T47D (cell line): ENCODE results near the gene SLC10A4.

Source experiments
- DNase-seq, 2 experiments: peaks; one replicate each; pipeline versions ENCODE4 v3.0.0 to v3.0.0-alpha.2; 2011 to 2012; ENCODE audit warnings: low read depth in 1 of 2, low spot score in 1 of 2
- JUND ChIP-seq: IDR thresholded peaks from 2 replicates; pipeline ENCODE4 v1.6.1; 2012; ENCODE audit warnings: low read depth
- in situ Hi-C: cut with HindIII; loops from 2 replicates; pipeline ENCODE4 v1.10.0; 2016; ENCODE audit warnings: low sequenced_read_pairs, low pct_unique_long_range_greater_than_20kb

SLC10A4 gene

DNA sequence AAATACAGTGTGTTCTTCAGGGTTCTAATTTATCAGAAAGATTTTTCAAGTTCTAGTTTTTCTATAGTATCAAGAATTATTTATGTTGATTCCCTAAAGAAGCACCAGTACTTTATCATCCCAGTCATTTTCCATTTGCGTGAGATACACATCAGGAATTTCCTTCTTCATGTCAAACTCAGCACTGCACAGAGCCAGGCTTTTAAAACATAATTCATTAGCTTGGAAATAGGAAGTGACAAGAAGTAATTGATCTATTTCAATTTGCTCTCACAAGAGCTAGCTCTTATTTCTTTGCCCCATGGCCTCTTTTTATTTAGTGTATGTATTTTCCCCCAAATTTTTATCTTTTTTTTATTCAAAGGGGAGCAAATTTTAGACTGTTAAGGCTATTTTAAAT is 13.0 kb upstream of the SLC10A4 start:
- TF ChIP-seq JUND, result no peak
- in situ Hi-C loops, result no loop called here
- no peak for DNase-seq

DNA sequence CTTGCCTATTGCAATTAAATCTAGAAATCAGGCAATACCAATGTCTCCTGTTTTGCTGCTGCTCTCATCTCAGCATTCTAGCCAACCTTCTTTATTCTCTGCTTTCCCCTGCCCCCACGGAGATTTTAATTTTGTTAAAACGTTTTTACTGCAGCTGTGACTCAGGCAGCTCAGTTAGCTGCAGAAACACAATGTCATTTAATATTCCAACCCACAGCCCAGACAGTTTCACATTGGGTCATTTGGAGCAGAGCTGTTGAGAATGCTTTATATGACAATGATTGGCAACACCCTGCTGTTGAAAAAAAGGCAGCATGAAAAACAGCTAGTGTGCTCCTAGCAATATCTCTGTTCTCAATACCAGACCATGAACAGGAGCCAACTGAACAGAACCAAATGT is 12.6 kb upstream of the SLC10A4 start:
- DNase-seq, result no peak
- in situ Hi-C loops, result no loop called here
- TF ChIP-seq JUND, result no peak

DNA sequence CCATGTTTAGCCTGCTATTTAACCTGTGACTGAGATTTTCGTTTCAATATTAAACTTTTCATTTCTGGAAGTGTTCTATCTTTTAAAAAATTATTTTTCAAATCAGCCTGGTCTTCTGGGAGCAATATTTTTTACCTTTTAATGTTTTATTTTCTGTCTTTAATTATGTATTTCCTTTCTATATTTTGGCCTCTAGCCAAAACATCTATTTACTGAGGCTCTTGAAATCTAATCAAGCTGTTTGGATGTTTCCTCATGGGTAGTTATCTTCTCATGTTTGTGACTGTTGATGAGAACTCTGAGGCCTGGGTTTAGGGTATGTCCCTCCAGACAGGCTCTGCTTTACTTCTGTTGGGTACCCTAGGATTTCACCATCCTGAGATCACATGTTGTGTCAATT is 10.3 kb upstream of the SLC10A4 start:
- DNase-seq, result no peak
- TF ChIP-seq JUND, result no peak
- in situ Hi-C loops, result no loop called here

DNA sequence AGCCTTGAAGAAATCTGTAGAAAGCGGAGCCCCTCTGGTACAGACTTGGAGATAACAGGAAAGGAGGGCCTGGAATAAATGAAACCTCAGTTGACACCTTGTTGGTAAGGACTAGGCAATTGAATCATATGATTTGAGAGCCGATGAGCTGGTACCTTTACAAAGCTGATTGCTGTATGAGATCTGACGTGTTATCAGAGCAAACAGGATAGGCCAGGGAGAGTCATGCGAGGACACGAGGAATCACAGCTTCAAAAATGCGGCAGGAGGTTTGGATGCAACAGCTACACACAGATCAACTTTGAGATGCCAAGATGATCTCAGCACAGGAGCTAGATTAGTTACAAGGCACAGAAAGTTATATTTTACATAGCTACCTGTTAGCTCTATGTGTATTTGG is 7.4 kb upstream of the SLC10A4 start:
- no peak for TF ChIP-seq JUND
- in situ Hi-C loops, result no loop called here
- no peak for DNase-seq

DNA sequence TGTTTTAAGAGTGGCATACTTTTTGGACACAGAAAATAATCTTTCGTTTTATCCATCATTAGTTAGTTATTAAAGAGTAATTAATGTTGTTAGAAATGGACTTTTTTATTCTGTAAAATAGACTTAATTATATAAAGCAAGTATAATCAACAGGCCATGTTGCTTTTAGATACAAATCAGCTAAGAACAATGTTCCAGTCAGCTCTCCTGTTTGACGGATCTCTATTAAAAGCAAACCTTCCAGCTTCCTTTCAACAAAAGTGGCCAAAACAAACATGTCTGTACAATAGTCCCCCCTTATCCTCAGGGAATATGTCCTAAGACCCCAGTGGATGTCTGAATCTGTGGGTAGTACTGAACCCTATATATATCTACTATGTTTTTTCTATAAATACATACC is 4.9 kb upstream of the SLC10A4 start:
- no peak for TF ChIP-seq JUND
- no peak for DNase-seq
- in situ Hi-C loops, result no loop called here

DNA sequence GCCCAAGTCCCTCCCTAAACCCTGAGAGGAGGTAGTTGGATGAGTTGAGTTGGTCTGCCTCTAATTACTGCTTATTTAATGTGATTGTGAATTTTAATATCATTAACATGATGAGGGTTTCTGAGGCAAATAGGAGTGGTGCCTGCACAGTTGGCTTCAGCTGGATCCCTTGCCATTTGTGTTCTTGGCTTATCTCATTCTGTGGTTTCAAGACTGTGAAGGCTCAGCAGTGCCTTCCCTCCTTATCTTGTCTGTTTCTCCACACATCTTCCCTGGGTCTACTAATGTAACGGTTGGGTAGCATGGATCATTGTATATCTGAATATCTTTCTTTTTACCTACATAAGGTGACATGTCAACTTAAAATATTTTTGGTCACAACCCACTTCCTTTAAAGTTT is 1.6 kb upstream of the SLC10A4 start:
- no peak for DNase-seq
- in situ Hi-C loops, result no loop called here
- TF ChIP-seq JUND, result no peak

DNA sequence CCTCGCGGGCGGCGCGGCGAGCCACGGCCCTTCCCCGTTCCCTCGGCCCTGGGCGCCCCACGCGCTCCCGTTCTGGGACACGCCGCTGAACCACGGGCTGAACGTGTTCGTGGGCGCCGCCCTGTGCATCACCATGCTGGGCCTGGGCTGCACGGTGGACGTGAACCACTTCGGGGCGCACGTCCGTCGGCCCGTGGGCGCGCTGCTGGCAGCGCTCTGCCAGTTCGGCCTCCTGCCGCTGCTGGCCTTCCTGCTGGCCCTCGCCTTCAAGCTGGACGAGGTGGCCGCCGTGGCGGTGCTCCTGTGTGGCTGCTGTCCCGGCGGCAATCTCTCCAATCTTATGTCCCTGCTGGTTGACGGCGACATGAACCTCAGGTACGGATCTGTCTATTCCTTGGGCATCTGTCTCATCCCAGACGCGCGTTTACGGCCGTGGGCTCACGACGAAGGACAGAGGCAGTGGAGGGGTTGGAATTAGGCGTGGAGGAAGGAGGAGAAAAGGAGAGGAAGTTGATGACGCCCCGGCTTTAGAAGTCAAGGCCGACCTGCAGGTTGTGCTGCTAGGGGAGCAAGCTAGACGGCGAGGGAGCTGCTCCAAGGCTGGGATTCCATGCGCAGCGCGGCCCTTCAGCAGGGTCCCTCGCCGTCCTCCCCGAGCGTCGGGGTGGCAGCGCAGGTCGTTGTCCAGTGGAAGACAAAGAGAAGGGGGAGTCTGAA is 792 bp downstream of the SLC10A4 start:
- DNase-seq, result no peak

DNA sequence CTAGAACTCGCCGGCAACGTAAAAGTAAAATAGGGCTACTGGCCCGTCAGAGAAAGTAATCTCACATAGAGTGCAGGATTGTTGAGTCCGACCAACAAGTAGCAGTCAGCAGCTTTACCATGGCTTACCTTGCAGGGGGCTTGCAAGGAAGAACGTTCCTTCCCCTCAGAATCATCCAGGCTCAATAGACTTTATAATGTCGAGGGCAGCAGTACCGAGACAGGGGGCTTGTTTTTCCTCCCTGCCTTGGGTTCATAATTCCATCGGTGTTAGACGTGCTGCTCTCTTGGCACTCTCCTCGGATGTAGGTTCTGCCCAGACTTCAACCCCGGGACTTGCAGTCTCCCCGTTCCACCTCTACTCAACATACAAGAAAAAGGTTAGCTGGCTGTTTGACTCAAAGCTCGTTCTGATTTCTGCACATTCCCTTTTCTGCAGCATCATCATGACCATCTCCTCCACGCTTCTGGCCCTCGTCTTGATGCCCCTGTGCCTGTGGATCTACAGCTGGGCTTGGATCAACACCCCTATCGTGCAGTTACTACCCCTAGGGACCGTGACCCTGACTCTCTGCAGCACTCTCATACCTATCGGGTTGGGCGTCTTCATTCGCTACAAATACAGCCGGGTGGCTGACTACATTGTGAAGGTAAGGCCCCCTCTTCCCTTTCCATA is 1.5 kb downstream of the SLC10A4 start:
- DNase-seq, result no peak
- no peak for TF ChIP-seq JUND
- in situ Hi-C loops, result no loop called here

More for the DNA sequence above, 792 bp downstream of the SLC10A4 start:
- TF ChIP-seq JUND, result no peak
- in situ Hi-C loops, result no loop called here

DNA sequence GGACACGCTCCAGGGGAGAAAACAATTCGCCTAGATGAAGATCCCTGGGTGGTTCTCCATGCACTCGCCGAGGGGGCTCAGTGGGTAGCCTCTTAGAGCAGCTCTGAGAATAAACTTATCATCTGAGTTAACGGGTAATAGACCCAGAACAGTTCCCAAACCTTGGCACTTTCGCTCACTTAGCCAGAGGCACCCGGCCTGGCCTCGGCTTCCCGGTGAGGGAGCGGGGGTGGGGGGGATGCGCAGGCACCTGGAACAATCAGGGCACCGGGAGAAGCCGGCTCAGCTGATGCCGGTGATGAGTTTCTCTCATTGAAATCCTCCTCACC is 6.5 kb downstream of the SLC10A4 start:
- TF ChIP-seq JUND, result no peak
- in situ Hi-C loops, result no loop called here
- DNase-seq, result no peak

DNA sequence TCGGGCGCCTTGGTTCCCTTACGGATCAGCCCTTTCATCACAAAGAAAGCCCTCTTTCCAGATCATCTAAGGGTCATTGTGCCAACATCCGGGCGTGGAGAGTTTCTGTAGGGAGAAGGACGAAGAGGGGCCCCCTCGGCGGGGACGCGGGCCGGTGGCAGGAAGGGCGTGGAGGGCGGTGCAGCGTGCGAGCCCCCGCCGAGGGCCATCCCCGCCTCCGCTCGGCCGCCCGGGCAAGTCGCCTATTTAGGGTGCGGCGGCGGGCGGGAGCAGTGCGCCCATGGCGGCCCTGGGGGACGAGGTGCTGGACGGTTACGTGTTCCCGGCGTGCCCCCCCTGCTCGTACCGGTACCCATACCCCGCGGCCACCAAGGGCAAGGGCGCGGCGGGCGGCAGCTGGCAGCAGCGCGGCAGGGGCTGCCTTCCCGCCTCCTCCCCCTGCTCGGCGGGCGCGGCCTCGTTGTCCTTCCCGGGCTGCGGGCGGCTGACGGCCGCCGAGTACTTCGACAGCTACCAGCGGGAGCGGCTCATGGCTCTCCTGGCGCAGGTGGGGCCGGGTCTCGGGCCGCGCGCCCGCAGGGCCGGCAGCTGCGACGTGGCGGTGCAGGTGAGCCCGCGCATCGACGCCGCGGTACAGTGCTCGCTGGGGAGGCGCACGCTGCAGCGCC is 7.0 kb downstream of the SLC10A4 start, which contains the start of gene ZAR1:
ZAR1 (plus strand) TSS at position 241 of the 668 bp plus-strand sequence; CDS start at position 281, 40 bp downstream.
- in situ Hi-C loops, result no loop called here
- DNase-seq, result no peak
- no peak for TF ChIP-seq JUND

DNA sequence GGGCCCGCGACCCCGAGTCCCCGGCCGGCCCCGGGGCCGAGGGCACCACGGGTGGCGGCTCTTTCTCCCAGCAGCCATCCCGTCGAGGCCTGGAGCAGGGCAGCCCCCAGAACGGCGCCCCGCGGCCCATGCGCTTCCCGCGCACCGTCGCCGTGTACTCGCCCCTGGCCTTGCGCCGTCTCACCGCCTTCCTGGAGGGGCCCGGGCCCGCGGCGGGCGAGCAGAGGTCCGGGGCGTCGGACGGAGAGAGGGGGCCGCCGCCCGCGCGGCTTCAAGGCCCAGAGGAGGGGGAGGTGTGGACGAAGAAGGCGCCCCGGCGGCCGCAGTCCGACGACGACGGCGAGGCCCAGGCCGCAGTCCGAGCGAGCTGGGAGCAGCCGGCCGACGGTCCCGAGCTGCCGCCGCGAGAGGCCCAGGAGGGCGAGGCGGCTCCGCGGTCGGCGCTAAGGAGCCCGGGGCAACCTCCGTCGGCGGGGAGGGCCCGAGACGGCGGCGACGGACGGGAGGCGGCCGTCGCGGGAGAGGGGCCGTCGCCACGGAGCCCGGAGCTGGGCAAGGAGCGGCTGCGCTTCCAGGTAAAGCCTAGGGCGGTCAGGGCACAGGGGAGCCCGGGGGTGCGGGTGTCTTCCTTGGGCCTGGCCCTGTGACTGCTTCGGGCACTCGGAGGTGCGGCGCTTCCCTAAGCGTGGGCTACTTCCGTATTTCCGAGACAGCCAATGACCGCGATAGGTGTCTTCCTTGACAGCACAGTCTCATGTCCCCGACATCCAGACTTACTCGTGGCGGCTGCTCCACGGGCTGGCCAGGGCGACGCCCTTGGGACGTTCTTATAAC is 7.8 kb downstream of the SLC10A4 start:
- in situ Hi-C loops, result no loop called here
- TF ChIP-seq JUND, result no peak
- no peak for DNase-seq

DNA sequence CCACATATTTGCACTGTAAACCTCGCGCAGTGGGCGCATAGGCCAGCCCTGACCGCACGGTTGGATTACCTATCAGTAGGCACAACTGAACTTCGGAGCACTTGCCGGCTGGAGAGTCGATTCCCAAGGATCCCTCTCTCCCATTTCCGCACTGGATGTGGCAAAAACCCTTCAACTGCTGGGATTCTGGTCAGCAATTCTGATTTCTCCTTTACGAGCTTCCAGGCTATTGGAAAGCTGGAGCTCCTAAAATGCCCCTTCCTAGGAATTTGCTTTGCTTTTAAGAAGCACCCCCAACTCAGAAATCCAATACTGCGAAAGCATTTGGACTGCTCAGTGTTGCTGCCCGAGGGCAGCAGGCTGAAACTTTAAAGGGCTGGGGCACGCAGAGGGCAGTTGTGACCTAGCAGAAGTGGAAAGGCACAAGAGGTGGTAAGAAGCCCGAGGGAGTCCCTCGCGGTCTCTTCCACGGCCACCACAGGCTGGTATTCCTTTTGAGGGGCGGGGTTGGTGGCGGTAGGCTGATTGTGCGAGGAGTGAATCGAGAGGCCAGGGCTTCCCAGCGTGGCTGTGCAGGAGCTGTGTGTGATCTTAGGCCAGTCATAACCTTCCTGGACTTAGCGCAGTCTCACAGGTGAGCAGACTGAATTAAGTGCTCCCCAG is 8.5 kb downstream of the SLC10A4 start:
- in situ Hi-C loops, result no loop called here
- no peak for DNase-seq
- TF ChIP-seq JUND, result no peak
